ENCODE results near the gene RASGRF1.

DNA sequence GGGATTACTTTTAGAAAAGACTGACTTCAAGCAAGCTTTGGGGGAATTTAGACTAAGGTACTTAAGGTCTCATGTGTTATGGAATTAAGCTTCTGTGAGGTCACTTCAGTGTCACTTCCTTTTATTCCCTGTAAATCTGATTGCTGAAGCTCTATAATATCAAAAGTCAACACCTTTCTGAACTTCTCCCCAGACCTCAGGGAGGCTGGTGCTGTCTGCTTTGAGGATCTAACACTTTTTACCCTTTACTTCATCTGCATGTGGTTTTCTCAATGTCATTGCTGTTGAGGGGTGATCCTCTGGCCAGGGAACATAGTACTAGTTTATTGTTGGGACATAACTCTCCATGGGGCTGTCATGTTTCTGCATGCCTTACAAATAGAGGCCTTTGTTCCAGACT lies 41.8 kb upstream of the RASGRF1 start:
- TF ChIP-seq, protein P1, sequence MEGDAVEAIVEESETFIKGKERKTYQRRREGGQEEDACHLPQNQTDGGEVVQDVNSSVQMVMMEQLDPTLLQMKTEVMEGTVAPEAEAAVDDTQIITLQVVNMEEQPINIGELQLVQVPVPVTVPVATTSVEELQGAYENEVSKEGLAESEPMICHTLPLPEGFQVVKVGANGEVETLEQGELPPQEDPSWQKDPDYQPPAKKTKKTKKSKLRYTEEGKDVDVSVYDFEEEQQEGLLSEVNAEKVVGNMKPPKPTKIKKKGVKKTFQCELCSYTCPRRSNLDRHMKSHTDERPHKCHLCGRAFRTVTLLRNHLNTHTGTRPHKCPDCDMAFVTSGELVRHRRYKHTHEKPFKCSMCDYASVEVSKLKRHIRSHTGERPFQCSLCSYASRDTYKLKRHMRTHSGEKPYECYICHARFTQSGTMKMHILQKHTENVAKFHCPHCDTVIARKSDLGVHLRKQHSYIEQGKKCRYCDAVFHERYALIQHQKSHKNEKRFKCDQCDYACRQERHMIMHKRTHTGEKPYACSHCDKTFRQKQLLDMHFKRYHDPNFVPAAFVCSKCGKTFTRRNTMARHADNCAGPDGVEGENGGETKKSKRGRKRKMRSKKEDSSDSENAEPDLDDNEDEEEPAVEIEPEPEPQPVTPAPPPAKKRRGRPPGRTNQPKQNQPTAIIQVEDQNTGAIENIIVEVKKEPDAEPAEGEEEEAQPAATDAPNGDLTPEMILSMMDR (conservative IDR thresholded peaks at IDR 0.05; ENCODE audit: low read length), result no peak
- no peak for TF ChIP-seq EZH2phosphoT487 (IDR thresholded peaks at IDR 0.05; ENCODE audit: borderline replicate concordance)
